Measurements from ENCODE around the gene MATN3.
A peak's percentile ranks its signal among the peaks of the same experiment; 100 is the strongest.

Gene MATN3

DNA sequence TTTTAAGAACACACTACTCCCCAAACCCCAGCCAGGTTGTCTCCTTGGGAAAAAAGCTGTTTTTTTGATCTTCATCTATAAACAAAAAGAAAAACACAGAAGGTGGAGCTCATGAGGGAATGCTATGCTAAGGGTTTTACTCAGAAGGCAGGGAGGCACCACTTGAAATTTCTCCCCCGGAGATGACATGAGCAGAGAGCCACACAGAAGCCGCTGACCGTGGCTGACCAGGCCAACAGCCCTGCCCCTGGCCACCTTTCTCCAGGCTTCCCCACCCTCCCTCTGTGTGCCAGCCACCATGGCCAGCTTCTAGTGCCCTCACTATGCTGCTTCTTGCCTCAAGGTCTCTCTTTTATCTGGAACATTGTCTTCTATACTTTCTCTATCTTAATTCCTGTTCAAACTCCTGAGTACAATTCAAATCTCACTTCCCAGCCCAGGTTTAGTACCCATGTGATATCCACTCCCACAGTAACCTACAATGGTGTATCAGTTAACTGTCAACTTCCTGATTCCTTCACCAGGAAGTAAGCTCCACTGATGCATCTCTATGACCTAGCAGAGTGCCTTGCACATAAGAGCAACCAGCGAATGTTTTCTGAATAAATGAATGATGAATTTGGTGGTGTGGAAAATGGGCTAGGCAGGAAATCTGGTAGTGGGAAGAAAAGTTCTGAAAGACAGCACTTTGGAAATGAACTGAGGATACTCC is 23.6 kb upstream of the MATN3 start:
- no peak for DNase-seq

DNA sequence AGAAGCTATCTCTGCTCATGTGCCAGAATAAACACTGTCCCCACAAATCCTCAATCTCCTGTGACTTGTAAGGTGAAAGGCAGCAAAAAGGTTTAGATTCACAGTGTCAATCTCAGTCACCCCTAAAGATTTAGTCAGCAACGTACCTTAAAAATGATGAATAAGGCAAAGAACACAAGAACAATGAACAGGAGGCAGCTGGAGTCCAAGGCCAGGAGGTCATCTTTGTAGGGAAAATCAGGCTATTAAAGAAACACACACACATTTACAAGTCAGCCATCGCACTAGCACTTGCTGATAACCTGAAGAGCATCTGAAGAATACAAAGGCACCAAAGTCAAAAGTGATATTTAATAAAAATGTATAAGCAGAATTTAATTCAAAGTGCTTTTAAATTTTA is 22.4 kb upstream of the MATN3 start:
- no peak for DNase-seq

DNA sequence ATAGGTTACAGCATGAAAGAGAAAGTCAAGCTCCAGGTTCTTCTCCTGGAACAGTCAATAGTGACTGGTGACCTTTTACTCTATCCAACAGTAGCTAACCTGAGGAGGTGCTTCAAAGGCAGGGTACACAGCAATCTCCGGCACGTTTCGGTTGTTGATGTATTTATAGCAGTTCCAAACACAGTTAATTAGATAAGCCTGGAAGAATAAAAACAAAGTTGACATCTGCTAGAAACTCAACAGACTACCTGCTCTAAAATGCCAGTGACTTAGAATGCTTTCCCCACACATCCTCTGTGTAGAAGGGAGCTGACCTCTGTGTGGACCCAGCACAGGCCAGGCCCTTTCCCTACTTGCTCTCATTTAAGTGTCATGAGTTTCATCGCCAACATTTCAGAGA is 21.8 kb upstream of the MATN3 start:
- no peak for DNase-seq

DNA sequence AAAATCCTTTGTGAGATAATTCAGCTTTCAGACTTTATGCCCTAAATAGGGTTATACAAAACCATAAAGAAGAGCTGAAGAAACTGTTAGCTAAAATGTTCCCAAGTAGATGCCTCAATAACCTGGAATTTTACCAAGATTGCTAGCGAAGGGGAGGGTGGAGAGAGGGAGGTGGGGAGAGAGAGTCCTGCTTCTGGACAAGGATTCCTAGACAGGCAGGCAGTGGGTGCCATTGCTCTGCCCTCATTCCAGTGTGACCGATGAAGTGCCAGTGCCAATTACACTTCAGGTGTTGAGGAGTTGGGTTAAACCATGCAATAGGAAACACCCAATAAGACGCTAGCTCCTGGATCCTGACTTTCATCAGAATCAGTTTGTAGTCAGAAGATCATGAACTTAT is 20.9 kb upstream of the MATN3 start:
- no peak for DNase-seq

DNA sequence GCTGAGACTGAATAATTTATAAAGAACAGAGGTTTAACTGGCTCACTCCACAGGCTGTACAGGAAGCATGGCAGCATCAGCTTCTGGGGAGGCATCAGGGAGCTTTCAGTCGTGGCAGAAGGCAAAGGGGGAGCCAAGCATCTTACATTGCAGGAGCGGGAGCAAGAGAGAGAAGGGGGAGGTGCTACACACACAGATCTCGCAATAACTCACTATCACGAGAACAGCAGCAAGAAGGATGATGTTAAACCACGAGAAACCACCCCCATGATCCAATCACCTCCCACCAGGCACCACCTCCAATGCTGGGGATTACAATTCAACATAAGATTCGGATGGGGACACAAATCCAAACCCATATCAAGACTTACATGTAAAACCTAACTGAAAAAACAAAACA is 17.8 kb upstream of the MATN3 start:
- no peak for DNase-seq

DNA sequence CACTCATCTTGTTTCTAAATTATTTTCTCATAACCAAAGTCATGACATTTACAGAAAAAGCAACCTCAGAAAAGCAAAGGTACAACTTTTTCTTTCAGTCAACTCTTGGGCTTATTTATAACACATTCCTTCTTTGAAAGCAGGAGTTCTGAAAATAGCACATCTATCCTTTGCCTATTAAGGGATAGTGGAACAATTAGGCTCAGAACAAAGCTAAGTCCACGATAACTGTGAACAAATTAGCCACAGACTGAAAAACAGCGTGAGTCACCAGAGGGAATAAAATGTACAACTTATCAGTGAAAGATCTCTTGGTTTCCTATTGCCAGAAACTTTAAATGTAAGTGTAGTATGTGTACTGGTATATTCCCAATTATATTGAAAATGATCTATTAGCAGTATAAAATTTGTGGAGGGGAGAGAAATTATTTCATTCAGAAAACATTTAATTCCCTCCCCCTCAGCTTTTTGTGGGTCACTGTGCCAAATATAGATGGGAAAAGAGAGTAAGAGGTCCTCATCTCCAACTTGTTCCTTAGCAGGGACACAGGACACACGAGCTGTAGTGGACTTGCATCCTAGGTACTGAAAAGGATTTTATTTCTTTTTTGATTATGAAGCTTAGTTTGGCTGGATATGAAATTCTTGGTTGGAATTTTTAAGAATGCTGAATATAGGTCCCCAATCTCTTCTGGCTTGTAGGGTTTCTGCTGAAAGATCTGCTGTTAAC is 15.4 kb upstream of the MATN3 start:
- DNase-seq: no peak

DNA sequence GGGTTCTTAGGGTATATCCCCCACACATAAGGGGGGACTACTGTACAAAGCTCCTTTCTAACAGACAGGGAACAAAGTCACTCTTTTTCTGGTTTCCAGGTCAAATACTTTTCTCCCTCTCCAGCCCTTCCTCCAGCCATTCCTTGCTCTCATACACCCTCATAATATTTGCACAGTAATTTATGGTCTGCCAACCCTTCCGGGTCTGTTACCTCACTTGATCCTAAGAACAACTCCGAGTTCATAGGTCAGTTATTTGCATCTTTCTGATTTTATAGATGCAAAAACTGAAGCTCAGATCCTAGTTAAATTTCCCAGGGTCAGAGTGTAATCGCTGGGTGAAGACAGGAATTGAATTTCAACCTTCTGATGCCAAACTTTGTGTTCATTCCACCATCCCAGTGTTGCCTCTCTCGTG is 14.8 kb upstream of the MATN3 start:
- no peak for DNase-seq

DNA sequence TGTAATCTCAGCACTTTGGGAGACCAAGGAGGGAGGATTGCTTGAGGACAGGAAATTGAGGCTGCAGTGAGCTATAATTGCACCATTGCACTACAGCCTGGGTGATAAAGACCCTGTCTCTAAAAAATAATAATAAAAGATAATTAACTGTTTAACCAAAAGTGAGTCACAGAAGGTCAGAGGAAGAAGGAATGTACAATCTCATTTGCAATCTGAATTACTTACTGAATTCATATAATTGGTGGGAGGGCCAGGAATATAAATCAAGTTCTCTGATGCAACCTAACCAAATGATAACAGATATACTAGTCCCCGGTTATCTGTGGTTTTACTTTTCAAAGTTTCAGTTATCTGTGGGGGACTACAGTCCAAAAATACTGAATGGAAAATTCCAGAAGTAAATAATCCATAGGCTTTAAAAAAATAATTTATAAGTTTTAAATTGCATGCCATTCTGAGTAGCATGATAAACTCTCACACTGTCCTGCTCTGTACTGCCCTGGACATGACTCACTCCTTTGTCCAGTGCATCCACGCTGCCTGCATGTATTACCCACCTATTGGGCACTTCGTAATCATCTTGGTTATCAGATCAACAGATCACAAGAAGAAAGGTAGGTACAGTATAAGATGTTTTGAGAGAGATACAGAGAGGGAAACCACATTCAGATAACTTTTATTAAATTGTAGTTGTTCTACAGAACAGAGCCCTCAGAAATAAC is 12.8 kb upstream of the MATN3 start:
- no peak for DNase-seq

DNA sequence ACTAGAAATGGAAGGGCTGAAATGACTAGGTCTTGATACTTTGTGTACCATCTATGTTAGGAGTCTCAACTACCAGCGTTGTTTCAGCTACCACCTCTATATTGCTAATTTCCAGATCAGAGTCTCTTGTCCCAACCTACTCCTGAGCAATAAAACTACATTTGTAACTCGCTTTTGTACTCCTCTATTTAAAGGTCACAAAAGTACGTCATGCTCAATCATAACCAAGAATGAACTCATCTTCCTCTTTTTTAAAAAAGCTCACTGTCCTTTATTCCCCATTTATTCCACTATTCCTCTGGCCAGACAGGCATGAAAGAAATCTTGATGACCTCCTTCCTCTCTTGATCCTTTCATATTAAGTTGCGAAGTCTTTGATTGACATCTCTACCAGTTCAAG is 11.2 kb upstream of the MATN3 start:
- DNase-seq: no peak

DNA sequence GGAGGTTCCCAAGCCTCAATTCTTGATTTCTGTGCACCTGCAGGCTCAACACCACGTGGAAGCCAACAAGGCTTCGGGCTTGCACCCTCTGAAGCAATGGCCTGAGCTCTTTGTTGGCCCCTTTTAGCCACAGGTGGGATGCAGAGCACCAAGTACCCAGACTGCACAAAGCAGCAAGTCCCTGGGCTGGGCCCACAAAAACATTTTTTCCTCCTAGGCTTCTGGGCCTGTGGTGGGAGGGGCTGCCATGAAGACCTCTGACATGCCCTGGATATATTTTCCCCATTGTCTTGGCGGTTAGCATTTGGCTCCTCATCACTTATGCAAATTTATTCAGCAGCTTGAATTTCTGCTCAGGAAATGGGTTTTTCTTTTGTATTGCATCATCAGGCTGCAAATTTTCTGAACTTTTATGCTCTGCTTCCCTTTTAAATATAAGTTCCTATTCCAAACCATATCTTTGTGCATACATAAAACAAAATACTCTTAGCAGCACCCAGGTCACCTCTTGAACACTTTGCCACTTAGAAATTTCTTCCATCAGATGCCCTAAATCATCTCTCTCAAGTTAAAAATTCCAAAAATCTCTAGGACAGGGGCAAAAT is 9.0 kb upstream of the MATN3 start:
- no peak for DNase-seq

DNA sequence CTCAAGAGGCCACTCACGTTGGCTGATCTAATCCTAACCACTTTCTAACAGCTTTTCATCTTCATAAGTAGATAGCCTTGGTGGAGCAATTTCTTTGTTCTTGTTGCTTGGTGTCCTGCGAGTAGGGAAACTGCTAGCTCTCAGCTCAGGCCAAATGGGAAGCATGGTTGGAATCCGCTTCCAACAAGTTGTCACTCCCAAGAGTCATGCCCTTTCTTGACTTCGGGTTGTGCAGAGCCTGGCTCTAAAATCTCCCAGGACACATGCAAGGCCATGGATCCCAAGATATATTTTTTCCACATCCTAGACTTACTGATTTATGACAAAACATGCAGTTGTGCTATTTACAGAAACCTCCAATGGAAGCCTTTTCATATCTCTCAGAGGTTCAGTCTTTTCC is 7.3 kb upstream of the MATN3 start:
- no peak for DNase-seq

DNA sequence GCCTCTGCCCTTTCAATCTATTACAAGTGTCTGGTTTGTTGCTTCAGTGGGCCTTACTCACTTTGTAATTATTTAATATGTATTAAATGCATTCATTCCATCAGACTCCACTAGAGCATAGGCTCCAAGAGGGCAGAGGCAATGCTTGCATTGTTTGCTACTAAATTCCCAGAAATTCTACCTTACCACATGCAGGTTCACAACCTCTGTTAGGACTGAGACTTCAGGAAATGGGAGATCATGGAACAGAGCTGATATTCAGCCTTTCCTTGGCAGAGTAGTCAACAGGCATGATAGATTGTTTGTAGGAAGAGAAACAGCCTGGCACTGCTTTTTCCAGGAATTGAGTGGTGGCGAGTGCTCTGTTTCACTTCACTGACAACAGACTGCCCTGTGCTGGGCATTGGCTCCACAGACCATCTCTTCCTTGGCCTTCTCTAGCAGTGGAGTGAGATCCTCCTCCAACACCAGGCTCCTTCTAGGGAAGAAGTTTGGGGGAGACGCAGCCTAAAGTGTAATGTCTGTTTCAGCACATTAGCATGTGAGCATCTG is 6.2 kb upstream of the MATN3 start:
- DNase-seq: no peak

DNA sequence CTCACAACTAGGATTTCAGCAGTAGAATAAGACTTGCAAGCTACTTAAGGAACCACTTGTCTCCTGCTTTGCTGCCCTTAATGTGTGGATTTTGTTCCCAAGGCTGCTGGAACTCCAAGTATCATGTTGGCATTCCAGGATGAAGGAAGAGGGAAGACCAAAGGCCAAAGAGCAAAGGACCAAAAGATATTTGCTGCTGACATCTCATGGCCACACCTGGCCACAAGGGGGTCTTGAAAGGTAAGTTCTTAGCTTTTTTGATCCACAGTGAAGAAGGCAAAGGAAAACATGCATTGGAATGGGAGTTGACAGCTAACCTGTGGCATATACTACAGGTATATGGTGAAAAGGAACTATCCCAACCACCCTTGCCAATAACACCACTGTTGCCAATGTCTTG is 3.9 kb upstream of the MATN3 start:
- DNase-seq: no peak

DNA sequence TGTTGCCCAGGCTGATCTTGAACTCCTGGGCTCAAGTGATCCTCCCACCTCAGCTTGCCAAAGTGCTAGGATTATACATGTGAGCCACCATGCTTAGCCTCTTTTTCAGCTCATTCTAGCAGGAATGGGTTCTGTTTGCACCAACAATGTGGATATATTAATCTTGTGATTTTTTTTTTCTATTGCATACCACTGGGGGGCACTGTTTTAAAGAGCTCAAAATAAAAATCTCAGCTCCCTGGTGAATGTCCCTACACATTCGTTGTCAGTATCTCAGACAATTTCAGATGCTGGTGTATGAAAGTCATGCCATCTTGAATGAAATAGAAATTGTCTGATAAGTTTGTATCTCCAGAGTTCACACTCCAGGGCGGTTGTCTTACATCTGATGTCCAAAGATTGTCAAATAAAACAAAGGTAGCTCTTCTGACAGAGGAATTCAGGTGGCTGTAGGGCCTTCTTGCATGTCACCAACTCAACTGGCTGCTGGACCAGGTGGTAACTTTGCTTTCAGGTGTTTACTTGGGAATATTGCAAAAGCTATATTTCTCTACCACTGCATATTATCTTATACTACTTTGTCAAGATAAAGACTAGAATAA is 3.1 kb upstream of the MATN3 start:
- peak; percentile 70 for DNase-seq

DNA sequence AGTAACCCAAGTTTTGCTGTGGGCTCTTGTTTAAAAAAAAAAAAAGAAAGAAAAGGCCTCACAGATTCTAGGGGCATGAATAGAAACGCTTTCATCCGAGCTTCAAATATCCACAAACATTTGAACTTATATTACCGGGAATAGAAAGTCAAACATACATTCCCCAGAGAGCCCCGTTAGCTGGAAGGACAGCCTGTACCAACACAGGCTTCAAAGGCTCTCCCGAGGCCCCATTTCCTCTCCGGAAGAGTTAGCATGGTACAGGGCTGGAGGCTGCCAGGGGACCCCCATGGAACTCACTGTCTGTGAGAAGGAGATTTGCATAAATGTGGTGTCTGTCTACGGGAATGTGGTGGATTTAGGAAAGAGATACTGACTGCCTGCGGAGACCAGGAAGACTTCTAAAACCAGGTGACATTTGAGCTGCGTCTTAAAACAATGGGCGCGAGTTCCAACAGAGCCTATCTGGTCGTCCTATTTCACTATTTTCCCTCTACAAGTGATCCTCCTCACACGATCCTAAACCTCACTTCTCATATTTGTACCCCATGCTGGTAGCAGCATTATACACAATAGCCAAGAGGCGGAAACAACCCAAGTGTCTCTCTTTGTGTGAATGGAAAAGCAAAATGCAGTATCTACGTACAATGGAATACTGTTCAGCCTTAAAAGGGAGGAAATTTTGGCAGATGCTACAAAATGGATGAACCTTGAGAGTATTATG is 820 bp upstream of the MATN3 start:
- DNase-seq: no peak

DNA sequence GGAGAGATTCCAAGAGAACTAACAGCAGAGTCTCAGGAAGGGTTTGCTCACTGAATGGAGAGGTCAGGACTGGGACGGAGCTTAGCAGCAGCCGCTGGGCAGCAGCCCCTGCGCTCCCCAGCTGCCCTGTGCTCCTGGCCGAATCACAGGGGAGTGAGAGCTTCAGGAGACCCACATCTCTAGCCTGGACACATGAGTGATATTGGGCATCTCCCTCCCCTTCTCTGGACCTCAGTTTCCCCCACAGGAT is 511 bp downstream of the MATN3 start:
- no peak for DNase-seq

DNA sequence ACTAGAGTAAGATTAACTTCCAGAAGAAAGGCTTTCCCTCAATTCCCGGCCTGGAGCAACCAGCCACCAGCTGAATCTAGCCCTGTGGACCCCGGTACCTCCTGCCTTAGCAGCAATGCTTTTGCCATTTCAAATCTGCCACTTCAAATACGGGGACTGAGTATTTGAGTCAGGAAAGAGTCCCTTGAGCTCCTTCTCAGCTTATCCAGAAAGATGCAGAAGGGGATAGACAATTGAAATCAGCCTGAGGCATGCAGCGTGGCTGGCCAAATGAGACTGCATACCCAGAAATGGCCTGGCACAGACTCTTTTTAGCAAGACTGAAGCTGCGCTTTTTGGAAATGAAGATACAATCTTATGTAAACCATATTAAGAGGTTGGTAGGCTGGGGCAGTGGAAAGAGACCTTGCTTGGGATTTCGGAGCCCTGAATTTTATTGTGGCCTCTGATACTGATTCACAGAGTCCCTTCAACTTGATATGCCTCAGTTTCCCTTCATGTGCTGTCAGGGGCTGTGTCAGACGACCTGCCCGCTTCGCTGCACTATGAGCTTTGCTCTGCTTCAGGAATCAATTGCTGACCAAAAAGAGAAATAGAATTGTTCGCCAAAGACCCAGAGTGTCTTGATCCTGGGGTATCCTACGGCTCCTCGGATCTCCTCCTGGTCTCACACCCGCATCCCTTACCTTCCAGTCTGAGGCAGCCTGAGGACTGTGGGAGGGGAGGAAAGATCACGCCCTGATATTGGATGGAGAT is 1.0 kb downstream of the MATN3 start:
- DNase-seq: no peak

DNA sequence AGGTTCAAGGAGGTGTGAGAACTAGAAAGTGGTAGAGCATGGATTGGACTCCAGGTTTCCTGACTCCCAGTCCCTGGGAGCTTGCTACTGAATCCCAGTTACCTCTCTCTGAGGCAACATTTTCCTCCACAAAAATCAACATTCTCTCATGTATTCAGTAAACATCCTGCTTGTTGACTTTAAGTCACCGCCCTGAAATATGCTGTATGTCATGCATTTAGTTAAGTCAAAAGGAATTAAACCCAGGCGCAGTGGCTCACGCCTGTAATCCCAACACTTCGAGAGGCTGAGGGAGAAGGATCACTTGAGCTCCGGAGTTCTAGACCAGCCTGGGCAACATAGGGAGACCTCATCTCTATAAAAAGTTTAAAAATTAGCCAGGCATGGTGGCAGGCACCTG is 3.8 kb downstream of the MATN3 start:
- no peak for DNase-seq

DNA sequence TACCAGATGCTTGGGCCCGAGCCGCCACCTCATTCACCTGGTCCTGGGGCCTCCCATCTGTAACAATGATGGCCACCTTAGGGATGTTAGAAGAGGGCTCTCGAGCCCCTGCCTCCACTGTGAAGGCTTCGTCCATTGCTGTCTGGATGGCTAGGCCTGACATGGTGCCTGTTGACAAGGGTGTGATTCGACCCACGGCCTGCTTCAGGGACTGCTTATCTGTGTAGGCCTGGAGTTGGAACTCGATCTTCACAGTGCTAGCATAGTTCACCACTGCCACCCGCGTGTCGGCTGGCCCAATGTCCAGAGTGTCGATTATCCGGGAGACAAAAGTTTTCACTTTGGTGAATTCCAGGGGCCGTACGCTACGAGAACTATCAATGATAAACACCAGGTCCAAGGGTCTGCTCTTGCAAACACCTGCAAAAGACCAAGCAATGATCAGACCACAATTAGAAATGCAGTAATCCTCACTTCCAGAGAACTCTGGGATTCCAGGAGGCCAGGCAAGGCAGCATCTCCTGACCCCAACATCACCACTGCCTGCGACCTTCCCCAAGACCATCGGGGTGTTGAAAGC is 6.5 kb downstream of the MATN3 start:
- no peak for DNase-seq

DNA sequence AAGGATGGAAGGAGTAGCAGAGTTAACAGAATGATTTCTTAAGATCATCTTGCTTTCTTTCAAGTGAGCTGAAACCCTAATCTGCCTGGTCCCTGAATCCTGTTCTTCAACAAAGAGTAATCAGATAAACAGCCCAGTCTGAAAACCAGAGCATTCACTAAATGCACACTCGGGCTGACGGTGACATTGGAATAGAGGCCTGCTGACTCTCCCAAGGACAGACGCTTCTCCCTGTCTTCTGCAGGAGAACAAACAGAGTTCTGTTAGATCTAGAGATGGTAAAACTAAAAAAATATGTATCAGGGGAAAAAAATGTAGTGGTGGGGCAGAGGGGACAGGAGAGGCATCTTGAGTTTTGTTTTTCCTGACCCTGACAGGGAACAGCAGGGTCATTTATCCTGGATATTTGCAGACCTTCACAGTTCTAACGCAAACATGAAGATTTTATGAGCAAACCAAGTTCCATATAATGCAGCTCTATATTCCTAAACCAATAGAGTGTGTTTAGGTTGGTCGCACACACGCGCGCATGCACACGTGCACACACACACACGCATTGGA is 7.3 kb downstream of the MATN3 start:
- DNase-seq: no peak

DNA sequence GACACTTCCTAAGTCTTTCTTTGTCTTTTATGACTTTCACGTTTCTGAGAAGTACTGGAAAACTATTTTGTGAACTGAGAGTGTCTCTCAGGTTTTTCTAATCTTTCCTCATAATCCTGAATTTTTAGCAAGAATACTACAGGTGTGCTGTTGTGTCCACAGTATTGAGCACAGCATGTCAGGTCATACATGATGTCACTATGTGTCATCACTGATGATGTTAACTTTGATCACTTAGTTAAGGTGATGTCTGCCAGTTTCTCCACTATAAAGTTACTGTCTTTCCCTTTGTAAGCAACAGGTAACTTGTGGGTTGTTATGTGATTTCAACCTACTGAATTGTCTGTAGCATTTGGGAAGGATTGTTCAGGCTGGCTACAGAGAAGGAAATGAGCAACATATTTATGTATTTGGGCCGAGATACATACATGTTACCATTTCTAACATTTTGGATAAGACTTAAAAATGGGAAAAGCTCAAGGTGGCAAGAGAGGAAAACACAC is 11.1 kb downstream of the MATN3 start:
- DNase-seq: no peak
